ENCODE data around the gene SMPD3.
"Not testable (repeated sequence)": the region's sequence is repeated elsewhere in the genome, so short reads cannot be mapped to it uniquely, and the experiment has no call there.

Gene SMPD3

GRCh38 chr16:68448360-68448970 is at the start of gene SMPD3:
TSS of gene SMPD3 (minus strand) at chr16:68448508. CDS start at chr16:68372181, 76,327 bp downstream.
- DNase-seq = peak; percentile 100

GRCh38 chr16:68496689-68497088 is 48.4 kb upstream of the SMPD3 start:
- DNase-seq = peak; percentile 30

- not testable (repeated sequence) for DNase-seq
Observed at GRCh38 chr16:68494261-68494660, 46.0 kb upstream of the SMPD3 start.

DNA sequence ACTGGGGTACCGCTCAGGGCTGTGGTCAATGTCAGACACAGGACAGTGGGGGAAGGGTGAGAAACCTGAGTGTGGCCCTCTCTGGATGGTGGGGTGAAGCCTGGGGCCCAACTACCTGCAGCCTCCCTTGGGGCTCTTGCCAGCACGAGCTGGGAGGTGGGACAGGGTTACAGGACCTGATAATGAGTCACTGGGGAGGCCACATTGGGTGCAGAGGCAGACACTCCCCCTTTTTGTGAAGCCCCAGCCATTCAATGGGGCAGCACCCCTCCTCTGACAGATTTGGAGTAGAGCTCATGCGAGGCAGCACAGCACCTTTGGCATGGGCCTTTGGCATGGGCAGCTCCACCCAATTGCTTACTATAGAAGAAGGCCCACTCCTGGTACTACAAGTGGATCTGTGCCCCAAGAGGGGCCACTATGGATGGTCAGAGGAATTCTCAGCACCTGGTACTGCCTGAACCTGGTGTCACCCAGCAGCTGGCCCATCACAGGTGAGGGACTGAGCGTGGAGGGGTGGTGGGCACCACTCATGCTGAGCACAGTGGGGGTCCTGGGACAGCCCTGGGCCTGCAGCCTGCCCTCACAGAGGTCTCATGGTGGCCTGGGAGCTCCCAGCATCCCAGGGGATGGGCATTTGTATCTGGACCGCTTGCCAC is 45.2 kb upstream of the SMPD3 start:
- DNase-seq = no peak

- peak; percentile 41 for DNase-seq
Observed at GRCh38 chr16:68492543-68493411, 44.5 kb upstream of the SMPD3 start.

- no peak for DNase-seq
Observed at GRCh38 chr16:68492151-68492542, 43.8 kb upstream of the SMPD3 start.

DNA sequence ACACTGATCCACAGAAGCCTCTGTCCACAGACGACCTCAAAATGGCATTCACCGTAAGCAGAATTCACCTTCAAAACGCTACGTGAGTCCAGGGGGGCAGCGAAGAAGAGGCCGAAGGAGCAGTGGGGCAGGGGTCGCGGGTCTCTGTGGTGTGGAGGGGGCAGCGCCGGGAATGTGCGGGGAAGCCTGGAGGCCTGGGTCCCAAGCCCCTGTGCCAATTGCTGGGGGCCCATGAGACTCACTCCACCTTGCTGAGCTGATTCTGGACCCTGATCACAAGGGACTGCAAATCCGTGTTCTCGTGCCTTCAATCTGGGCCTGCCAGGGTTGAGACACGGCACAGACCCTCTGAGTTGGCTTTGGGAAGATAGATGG is 43.3 kb upstream of the SMPD3 start:
- no peak for DNase-seq

DNA sequence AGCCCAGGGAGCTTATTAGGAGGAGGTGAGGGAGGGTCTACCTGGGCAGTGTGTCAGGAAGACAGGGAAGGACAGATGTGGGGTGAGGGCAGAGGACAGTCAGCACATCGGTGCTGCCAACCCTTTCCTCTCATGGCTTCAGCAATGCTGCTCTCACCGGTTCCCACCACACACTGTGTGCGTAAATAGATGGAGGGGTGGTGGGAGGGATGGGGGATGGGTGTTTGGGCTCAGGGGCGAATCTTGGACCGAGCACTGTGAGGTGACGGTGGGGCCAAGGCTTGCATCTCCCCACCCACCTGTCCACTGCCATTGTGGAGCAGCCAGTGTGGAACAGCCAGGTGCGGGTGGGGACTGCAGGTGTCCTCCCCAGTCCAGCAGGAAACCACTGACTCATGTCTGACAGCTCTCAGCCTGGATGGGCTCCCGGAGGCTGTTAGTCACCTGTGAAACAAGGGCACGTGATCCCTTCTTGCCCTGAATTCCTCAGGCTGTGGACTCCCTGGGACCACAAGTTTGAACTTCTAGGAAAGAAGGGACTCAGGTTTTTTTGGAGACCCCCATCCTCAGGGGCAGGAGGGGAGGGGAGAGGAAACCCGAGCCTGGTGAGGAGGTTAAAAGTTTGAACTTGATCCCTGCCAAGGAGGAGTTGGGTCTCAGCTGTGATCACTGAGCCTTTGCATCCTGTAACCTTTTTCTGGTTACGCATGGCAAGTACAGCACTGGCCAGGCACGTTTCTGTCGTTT is 42.7 kb upstream of the SMPD3 start:
- DNase-seq = no peak

GRCh38 chr16:68490358-68490757 is 42.0 kb upstream of the SMPD3 start:
- no peak for DNase-seq

GRCh38 chr16:68488554-68488953 is 40.2 kb upstream of the SMPD3 start:
- no peak for DNase-seq

GRCh38 chr16:68487669-68488068 is 39.4 kb upstream of the SMPD3 start:
- no peak for DNase-seq

DNA sequence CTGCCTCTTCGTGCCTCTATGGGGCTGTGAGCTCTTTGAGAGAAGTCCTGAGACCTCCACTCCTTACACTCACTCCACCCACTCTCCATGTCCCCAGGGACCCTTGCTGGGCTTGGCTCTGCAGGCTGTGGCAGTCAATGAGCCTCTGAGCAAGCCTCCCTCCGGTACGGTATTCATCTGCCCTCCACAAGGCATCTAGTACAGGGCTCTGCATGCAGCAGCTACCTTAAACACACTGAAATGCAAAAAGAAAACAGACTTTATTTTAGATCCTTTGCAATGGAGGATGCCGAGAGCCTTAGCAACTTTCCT is 38.9 kb upstream of the SMPD3 start:
- DNase-seq = peak; percentile 66

GRCh38 chr16:68486502-68487202 is 38.3 kb upstream of the SMPD3 start:
- no peak for DNase-seq

DNA sequence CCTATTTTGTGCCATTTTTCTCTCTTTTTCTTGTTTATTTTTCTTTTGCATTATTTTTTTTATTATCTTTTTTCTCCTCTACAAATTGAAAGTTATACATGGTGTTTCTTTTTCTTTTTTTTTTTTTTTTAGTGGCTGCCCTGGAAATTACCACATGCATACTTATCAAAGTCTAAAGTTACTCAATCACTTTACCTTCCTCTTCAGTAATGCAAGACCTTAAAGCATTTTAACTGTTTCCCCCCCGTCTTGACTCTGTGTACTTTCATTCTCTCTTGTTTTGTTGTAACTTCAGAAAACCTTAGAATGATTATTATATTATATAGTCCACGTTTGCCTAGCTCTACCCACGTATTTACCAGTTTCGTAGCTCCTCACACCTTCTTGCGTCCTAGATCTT is 33.3 kb upstream of the SMPD3 start:
- DNase-seq = no peak

DNA sequence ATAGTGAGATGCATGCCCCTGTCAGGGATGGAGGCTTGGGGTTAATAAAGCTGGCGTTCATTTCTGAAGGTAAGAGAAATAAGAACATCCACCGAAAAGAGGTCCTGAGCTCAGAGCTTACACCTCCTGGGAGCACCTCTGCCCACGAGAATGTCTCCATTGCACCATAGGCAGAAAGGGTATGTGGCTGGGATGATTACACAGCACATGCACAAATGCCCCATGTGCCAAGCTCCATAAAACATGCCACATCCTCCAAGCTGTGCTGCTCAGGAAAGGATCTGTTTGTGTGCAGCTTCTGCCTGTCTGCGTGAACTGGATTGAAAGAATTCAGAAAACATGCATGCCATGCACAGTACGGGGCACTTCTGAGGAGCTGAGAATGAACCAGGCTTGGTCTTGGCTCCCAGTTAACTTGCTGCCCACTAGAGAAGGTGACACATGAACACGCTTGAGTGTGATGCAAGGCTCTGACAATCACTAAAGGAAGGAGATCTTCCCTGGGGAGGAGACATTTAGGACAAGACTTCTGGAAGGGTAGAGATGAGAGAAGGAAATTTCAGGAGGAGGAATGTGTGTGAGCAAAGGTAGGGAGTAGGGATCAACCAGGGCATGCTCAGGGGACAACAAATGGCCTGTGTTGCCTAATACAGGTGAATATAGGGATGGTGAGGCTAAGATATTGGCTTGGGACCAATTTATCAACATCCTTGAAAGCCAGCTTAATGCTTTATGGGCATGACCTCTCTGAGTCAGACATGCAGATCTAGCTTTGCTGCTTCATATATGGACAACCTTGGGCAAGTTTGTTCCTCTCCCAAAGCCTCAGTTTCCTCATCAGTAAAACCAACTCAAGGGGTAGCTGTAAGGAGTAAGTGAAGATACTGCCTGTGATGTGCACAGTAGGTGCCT is 32.0 kb upstream of the SMPD3 start:
- no peak for DNase-seq

GRCh38 chr16:68479271-68479670 is 31.0 kb upstream of the SMPD3 start:
- DNase-seq = no peak

DNA sequence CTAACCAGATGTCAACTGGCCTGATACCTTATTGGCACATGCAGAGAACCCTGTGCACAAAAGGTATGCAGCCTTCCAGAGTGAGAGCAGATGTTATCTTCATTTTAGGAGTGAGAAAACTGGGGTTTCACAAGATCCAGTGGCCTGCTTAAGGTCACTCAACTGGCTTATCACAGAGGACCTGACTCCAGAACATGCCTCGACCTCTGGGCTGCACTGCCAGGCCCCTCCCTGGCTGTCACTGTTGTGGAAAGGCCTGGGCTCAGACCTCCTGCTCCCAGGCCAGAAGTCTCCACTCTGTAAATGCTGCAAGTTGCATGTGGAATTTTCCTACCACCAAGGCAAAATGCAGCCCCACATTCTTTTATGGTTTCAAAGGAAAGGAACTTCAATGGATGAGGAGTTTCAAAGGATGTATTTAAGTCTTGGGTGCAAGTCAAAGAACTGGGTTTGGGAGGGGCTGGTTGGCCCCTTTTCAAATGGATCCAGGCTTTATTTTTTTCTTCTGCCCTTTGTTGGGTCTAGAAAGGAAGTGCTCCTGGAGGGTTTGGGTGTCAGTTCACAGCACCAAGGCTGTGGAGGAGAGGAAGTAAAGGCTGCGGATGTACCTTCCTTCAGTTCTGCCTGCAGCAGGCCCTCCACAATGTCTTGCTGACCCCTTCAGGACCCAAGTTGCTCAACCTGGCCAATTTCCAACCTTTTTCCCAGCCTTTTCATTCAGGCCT is 30.4 kb upstream of the SMPD3 start:
- DNase-seq = no peak

- no peak for DNase-seq
Observed at GRCh38 chr16:68475071-68475470, 26.8 kb upstream of the SMPD3 start.

DNA sequence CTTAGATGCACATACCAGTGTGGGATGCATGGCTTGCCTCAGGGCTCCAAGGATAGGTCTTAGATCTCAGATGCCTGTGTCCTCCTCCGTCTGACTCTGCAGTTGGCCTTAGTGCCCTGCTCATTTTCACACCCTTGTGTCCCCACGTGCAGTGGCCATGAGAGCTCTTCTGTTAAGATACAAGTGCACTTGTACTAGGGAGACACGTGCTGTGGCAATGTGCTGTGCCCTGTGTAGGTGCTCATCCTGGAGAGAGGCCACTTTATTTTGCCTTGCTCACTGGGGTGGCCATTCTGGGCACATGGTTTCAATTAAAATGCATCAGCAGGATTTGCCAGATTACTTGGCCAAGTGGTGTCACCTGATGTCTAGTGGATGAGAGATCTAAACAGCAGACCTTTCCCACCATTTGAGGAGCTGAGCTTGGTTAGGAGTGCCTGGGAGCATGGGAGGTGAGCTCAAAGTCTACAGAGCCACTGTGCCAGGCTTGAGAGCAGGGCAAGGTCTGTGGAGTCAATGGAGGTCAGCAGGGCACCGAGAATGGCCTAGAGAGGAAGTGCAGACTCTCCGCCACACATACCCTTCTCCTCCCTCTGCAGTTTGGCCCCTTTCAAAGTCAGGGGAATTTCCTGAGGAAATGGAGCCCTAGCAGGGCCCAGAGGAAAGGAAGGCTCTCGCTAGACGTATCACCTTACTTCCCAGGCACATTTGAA is 25.2 kb upstream of the SMPD3 start:
- no peak for DNase-seq

DNA sequence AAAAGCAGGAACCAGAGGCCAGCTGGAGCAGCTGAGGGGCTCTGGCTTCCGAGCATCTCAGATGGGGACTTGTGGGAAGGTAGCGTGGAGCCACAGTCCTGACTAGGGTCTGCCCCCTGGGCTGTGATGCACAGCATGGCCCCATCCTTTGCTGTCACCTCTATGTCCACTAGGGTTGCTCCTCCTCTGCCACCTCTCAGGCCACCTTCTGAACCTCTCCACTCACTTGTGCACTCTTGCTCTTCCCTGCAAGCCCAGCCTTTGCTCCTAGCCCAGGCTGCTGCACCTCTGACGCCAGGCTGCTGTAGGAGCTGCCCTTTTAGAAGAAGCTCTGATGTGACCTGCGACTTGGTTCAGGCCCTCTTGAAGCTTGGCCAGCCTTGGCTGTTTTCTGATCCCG is 24.3 kb upstream of the SMPD3 start:
- no peak for DNase-seq
